Right lobe of liver (tissue), 6 donors: ENCODE results near the gene CTCFL. TPM values are rescaled to one million over a fixed set of nuclear protein-coding genes. Genes with fewer than 3 reads are reported as not detected.

ENCODE experiments used
- ATAC-seq, 4 donors: fragments of 200-7000 bp; cut with Tn5 transposase; one replicate each; pipeline ENCODE4 v1.9.1; 2020; ENCODE audit warnings: mild to moderate bottlenecking in 4 of 4, moderate library complexity in 4 of 4
- DNase-seq, 3 donors: peaks; one replicate each; pipeline ENCODE4 v3.0.0-alpha.2; 2020
- H3K27ac ChIP-seq, 3 donors: fragments of 200-600 bp; one replicate each; pipeline ENCODE4 v1.8.0; 2022
- H3K27me3 ChIP-seq, 2 donors: fragments of 200-600 bp; one replicate each; pipeline ENCODE4 v1.8.0; 2022
- H3K36me3 ChIP-seq, 4 donors: fragments of 200-600 bp; sonication (generic) in 1 of 4; one replicate each; pipeline versions ENCODE4 v1.5.1 to v1.8.0; 2017 to 2022; ENCODE audit warnings: control low read depth in 1 of 4
- H3K4me1 ChIP-seq, 4 donors: fragments of 200-600 bp; sonication (generic) in 1 of 4; one replicate each; pipeline versions ENCODE4 v1.5.1 to v1.8.0; 2017 to 2022; ENCODE audit warnings: control low read depth in 1 of 4
- H3K4me3 ChIP-seq, 3 donors: fragments of 200-600 bp; one replicate each; pipeline ENCODE4 v1.8.0; 2022
- H3K9me3 ChIP-seq, 4 donors: fragments of 200-600 bp; sonication (generic) in 1 of 4; one replicate each; pipeline versions ENCODE4 v1.5.1 to v1.8.0; 2017 to 2022; ENCODE audit warnings: control low read depth in 1 of 4
- POLR2A ChIP-seq: fragments of 450-650 bp; IDR thresholded peaks from one replicate; pipeline ENCODE4 v1.6.1; 2017; ENCODE audit warnings: antibody characterized with exemption, mild to moderate bottlenecking
- WGBS: methylation state at CpG from one replicate; pipeline ENCODE4 v1.1.6; 2018; ENCODE audit warnings: low coverage, low lambda C conversion rate; ENCODE audit not compliant: insufficient coverage; ENCODE audit errors: missing lambda C conversion rate; 5-methylcytosine and 5-hydroxymethylcytosine counted together
- intact Hi-C, 2 donors: fragments of 100-400 bp; cut with DNase I; formaldehyde crosslinking; loops; one replicate each; pipeline versions ENCODE4 v1.11.2 to v1.14.1; 2022
- total RNA-seq, 6 experiments: library from RNA; depleted of rRNA in 2 of 6; stranded (reverse); fragments of >200 nt in 2 of 6; fragmentation: NEBNext Ultra II Directional in 3 of 6; extraction: Animal tissue kit (Norgen Biotek cat#: 25700) in 3 of 6; gene quantifications; one replicate each; pipeline versions ENCODE4 v1.1.0 to v1.2.4, GENCODE V29; 2016 to 2023
- TF ChIP-seq, protein P1 (sequence below), 4 donors: fragments of 200-600 bp in 3 of 4; fragments of 450-650 bp in 1 of 4; IDR thresholded peaks; one replicate each; pipeline versions ENCODE4 v1.5.1 to v1.8.0; 2016 to 2022; ENCODE audit warnings: antibody characterized with exemption in 4 of 4, mild to moderate bottlenecking in 2 of 4
- donor health status: DM: no; HTN: yes; CAD: no.
- donor health status: DM: no; HTN: no; CAD: no.
- donor health status: DM: no; HTN: no; CAD: no.
- donor health status: DM: no; HTN: yes; CAD: no.
- donor health status: DM: no; HTN: yes; CAD: no.

CTCFL gene
- total RNA-seq, 6 experiments from 2014 or later: 0.09 to 0.50 (median 0.33) TPM; not detected in 2

DNA sequence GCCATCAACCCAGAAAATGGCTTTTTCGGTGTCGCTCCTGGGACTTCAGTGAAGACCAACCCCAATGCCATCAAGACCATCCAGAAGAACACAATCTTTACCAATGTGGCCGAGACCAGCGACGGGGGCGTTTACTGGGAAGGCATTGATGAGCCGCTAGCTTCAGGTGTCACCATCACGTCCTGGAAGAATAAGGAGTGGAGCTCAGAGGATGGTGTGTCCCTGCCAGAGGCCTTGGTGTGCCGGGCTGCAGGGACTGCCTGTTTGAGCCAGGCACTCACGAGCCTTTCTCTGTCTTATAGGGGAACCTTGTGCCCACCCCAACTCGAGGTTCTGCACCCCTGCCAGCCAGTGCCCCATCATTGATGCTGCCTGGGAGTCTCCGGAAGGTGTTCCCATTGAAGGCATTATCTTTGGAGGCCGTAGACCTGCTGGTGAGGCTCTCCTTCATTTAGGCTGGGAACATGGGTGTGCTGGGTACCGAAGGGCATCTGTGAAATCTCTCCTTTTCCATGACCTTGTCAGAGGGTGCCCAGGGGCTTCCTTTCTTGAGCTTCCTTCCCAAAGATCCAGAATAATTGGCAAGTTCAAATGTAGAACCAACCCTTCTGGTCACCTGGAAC lies 39.4 kb upstream of the CTCFL start:
- peak in 2 of 3 donors; percentile 59 to 72 for DNase-seq
- intact Hi-C loops: no loop called here
- WGBS: 80% methylated on average over 2 of the region's 14 CpGs
- peak in 3 of 4 donors; percentile 0 to 3 (median 1) for ATAC-seq
- Histone ChIP-seq H3K27me3 (no peaks in the 10 kb centered on the region), H3K4me3 (peak overlapping the region in 2 of 3 donors; percentile 62 to 66), H3K4me1 (peaks cover 0 to 35% (median 16%) of the 10 kb centered on the region in 4 donors), H3K9me3 (no peaks in the 10 kb centered on the region), H3K36me3 (peaks cover 0 to 49% (median 25%) of the 10 kb centered on the region in 4 donors), H3K27ac (peak overlapping the region in 2 of 3 donors; percentile 96 to 98)
- TF ChIP-seq, protein P1, sequence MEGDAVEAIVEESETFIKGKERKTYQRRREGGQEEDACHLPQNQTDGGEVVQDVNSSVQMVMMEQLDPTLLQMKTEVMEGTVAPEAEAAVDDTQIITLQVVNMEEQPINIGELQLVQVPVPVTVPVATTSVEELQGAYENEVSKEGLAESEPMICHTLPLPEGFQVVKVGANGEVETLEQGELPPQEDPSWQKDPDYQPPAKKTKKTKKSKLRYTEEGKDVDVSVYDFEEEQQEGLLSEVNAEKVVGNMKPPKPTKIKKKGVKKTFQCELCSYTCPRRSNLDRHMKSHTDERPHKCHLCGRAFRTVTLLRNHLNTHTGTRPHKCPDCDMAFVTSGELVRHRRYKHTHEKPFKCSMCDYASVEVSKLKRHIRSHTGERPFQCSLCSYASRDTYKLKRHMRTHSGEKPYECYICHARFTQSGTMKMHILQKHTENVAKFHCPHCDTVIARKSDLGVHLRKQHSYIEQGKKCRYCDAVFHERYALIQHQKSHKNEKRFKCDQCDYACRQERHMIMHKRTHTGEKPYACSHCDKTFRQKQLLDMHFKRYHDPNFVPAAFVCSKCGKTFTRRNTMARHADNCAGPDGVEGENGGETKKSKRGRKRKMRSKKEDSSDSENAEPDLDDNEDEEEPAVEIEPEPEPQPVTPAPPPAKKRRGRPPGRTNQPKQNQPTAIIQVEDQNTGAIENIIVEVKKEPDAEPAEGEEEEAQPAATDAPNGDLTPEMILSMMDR (IDR thresholded peaks at IDR 0.05): no peak
- no peak for TF ChIP-seq POLR2A

DNA sequence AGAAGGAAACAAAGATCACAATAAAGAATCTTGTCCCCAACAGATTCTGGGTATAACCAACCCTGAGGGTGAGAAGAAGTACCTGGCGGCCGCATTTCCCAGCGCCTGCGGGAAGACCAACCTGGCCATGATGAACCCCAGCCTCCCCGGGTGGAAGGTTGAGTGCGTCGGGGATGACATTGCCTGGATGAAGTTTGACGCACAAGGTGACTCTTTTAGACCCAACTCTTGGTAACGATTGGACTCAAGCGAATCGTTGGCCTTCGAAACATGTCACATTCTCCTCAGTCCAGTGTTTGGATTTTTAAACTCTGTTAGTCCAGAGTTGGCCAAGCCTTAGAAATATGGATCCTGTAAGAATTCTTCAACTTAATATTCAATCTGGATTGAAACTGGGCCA lies 38.6 kb upstream of the CTCFL start:
- no peak for TF ChIP-seq POLR2A
- peak overlapping the region in 2 of 3 donors; percentile 96 to 98 for H3K27ac ChIP-seq
- H3K4me3 ChIP-seq: peak overlapping the region in 2 of 3 donors; percentile 62 to 66
- no peaks in the 10 kb centered on the region for H3K9me3 ChIP-seq
- DNase-seq (peak in 2 of 3 donors; percentile 47 to 71), ATAC-seq (peak in 3 of 4 donors; percentile 0 to 3 (median 2))
- intact Hi-C loops: no loop called here
- no peaks in the 10 kb centered on the region for H3K27me3 ChIP-seq
- 76% methylated on average over 12 of the region's 12 CpGs for WGBS
- H3K36me3 ChIP-seq: peaks cover 0 to 49% (median 25%) of the 10 kb centered on the region in 4 donors
- H3K4me1 ChIP-seq: peaks cover 0 to 35% (median 16%) of the 10 kb centered on the region in 4 donors

DNA sequence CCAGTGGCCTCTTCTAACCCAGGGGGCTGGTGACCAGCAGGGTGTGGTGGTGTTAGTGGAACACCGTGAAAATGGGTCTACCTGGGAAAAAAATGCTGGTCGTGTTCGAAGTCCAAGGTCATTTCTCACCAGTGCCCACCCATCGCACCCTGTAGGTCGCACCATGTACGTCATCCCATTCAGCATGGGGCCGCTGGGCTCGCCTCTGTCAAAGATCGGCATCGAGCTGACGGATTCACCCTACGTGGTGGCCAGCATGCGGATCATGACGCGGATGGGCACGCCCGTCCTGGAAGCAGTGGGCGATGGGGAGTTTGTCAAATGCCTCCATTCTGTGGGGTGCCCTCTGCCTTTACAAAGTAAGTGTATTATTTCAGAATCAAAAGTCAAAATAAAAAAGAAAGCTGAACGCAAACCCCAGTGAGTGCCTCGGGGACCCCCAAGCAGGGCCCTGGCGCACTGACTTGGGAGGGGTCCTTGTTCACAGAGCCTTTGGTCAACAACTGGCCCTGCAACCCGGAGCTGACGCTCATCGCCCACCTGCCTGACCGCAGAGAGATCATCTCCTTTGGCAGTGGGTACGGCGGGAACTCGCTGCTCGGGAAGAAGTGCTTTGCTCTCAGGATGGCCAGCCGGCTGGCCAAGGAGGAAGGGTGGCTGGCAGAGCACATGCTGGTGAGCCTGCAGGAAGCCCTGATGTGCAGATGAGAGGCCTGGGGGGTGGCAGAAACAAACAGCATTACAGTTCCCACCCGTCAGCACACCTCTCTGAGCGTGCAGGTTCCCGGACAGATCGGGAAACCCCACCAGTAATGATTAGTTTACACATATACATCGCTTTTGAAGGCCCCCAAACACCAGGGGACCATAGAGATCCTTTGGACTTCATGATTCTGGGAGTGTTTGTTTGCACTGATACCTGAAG lies 37.9 kb upstream of the CTCFL start:
- peaks cover 0 to 49% (median 25%) of the 10 kb centered on the region in 4 donors for H3K36me3 ChIP-seq
- H3K4me1 ChIP-seq: peaks cover 0 to 39% (median 18%) of the 10 kb centered on the region in 4 donors
- no peaks in the 10 kb centered on the region for H3K9me3 ChIP-seq
- H3K4me3 ChIP-seq: peak overlapping the region in 2 of 3 donors; percentile 62 to 66
- intact Hi-C loops: no loop called here
- peak; percentile 62 to 87 (median 75) for DNase-seq
- peak in 3 of 4 donors; percentile 3 to 7 (median 6) for ATAC-seq
- TF ChIP-seq, protein P1 (IDR thresholded peaks at IDR 0.05): no peak
- peak; percentile 5 for TF ChIP-seq POLR2A
- 40% methylated on average over 20 of the region's 35 CpGs for WGBS
- peak overlapping the region; percentile 73 to 98 (median 96) for H3K27ac ChIP-seq
- H3K27me3 ChIP-seq: no peaks in the 10 kb centered on the region

DNA sequence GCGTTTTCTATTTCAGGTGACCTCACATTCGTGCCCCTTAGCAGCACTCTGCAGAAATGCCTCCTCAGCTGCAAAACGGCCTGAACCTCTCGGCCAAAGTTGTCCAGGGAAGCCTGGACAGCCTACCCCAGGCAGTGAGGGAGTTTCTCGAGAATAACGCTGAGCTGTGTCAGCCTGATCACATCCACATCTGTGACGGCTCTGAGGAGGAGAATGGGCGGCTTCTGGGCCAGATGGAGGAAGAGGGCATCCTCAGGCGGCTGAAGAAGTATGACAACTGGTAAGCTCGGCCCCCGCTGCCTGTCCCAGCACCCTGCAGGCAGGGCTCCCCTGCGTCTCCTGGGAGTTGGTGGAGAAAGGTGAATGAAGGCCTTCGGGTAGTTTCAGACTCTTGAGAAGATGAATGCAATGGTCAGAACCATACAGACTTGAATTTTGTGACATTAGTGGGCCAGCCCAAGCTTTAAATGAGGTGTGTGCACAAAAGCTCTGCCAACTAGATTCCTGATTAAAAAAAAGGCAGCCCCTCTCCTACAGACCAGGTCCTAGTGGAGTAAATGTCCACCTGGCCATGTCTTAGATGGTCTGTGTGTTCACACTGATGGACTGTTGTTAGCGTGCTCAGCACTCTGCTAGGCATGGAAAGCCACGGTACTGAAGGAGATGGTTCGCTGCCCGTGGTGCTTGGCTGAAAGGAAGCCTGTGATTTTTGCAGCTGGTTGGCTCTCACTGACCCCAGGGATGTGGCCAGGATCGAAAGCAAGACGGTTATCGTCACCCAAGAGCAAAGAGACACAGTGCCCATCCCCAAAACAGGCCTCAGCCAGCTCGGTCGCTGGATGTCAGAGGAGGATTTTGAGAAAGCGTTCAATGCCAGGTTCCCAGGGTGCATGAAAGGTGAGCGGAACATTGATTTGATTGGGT lies 36.7 kb upstream of the CTCFL start:
- DNase-seq (peak in 1 of 3 donors; percentile 67), ATAC-seq (peak in 3 of 4 donors; percentile 0 to 5 (median 0))
- H3K9me3 ChIP-seq: no peaks in the 10 kb centered on the region
- TF ChIP-seq, protein P1 (IDR thresholded peaks at IDR 0.05): no peak
- TF ChIP-seq POLR2A: no peak
- H3K36me3 ChIP-seq: peaks cover 0 to 49% (median 25%) of the 10 kb centered on the region in 4 donors
- H3K27me3 ChIP-seq: no peaks in the 10 kb centered on the region
- intact Hi-C loops: no loop called here
- H3K27ac ChIP-seq: peak overlapping the region; percentile 73 to 98 (median 96)
- WGBS: 41% methylated on average over 17 of the region's 24 CpGs
- peak overlapping the region; percentile 31 to 66 (median 62) for H3K4me3 ChIP-seq
- peaks cover 0 to 44% (median 20%) of the 10 kb centered on the region in 4 donors for H3K4me1 ChIP-seq
